Uterus (tissue), 2 donors: ENCODE results near the gene CDH6.

Experiments
- CTCF ChIP-seq, 4 experiments: fragments of 200-600 bp in 2 of 4; fragments of 450-650 bp in 2 of 4; sonication (generic) in 2 of 4; IDR thresholded peaks; one replicate each; pipeline ENCODE4 v1.5.1; 2016 to 2019; ENCODE audit warnings: antibody characterized with exemption in 4 of 4, mild to moderate bottlenecking in 2 of 4, moderate library complexity in 1 of 4
- POLR2A ChIP-seq, 2 donors: fragments of 450-650 bp; IDR thresholded peaks; one replicate each; pipeline ENCODE4 v1.6.1; 2016; ENCODE audit warnings: antibody characterized with exemption in 2 of 2, mild to moderate bottlenecking in 1 of 2, moderate library complexity in 1 of 2

- TF ChIP-seq POLR2A (IDR thresholded peaks at IDR 0.05) (no peak), CTCF (IDR thresholded peaks at IDR 0.05) (no peak)
Observed at GRCh38 chr5:31268256-31268655, 74.8 kb downstream of the CDH6 start.
